GM21576 (cell line): ENCODE results near the gene TRIM41.
"Not testable (repeated sequence)": the region's sequence is repeated elsewhere in the genome, so short reads cannot be mapped to it uniquely, and the experiment has no call there.

Source experiments
- ATAC-seq: cut with Tn5 transposase; IDR thresholded peaks from one replicate; pipeline ENCODE4 v1.9.1; 2021; ENCODE audit warnings: mild to moderate bottlenecking, moderate library complexity; ENCODE audit not compliant: unreplicated experiment

The TRIM41 gene

DNA sequence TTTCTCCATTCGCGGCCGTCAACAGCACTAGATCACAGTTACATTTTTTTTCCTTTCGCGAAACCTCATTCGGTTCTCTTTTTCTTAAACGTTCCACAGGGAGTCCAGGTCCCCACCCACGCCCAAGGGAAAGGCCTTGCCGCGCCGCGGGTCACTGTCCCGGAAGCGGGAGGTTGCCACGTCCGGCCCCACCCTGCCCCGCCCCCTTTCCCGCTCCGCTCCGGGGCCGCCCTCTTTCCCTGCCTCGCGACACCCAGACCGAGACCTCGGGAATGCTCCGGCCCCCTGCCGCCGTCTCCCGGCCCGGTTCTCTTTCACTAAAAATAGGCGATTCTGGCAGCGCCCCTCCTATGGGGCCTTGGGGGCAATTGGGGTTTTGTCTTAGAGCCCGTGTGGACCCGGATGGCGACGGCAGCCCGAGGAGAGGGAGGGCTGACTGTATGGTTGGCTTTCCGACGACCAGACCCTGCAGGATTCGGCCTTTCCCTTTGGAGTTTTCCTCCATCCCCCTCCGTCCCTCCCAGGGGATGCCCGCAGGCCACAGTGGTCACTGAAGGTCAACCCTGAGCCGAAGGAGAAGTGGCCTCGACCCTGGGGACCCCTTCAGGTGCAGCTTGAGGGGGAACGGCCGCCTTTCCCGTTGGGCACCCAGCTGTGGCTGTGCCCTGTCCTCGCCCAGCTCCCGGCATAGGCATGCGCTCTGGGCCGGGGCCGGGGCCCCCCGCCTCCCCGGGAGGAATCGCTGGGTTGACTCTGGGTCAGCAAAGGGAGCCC is 23.4 kb downstream of the TRIM41 start:
- peak; percentile 41 for ATAC-seq

DNA sequence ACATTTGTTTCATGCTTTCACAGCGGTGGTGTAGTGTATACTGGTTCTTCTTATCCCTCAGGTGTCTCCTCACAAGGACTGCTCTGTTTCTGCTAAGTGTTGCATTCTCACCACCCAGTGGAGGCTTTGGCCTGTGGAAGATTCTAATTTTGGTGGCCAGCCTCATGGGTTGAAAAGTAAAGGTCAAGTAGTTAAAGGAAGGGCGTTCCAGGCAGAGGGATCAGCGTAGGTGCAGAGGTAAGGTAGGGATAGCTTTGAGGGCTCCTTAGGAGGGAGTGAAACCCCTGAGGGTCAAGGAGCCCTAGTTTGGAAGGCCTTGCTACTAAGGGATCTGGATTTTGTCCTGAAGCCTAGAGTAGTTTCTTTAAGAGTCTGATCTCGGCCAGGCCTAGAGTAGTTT is 25.2 kb downstream of the TRIM41 start:
- no peak for ATAC-seq

DNA sequence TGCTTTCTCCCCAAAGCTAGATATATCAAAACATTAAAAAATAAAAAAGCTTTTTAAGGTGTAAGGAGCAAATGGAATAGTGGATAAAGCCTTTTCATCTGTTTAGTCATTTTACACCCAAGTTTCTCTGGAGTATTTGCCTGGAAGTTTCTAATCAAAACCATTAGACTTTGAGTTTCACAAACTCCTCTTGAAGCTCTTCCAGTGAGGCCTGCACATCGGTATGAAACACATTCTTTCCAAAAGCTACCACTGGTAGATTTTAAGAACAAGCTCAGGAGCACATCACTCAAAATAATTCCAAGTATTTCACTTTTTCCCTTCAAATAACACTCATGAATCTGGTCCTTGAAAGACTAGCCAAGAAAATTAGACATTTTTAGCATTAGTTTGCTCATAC is 32.2 kb downstream of the TRIM41 start:
- no peak for ATAC-seq

DNA sequence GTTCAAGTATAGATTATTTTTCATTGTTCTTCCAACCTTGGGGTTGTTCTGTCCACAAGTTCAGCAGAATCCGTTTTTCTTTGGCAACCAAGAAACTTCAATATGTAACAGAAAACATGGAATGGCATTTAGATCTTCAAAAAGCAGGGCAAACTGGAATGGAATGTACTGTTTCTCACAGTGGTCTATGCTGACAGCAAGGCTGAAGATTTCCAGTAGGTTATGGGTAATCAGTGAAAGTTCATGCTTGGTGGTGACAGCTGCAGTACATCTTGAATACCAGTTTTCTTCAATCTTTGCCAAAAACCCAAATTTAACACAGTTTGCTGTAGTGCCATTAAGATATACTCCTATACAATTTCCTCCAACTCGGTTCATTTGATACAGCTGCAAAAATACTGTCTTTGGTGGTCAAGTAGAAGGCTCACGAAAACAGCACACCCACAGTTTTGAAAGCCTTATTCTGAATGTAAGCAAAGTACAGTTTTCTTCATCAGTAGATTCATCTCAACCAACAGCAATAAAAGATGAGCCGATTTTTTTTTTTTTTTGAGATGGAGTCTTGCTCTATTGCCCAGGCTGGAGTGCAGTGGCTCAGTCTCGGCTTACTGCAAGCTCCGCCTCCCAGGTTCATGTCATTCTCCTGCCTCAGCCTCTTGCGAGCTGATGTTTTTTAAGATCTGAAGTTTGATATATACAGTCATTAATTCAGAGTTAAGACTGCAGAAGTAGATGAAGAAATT is 32.9 kb downstream of the TRIM41 start:
- no peak for ATAC-seq

DNA sequence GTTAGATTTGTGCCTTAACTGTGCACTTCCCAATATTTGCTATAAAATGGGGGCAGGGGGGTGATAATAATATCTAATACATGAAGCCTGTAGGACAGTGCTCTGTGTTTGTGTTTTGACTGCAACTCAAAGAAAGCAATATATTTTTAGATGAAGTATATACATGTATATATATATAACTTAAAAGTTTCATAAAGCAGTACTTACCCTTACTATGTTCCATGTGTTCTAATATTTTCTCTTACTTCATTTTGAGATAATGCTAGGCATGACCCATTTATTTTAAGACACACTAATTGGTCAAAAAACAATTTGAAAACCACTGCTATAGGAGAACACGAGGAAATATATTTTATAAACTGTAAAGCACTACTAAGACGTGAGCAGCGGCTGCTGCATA is 35.5 kb downstream of the TRIM41 start:
- ATAC-seq: no peak

DNA sequence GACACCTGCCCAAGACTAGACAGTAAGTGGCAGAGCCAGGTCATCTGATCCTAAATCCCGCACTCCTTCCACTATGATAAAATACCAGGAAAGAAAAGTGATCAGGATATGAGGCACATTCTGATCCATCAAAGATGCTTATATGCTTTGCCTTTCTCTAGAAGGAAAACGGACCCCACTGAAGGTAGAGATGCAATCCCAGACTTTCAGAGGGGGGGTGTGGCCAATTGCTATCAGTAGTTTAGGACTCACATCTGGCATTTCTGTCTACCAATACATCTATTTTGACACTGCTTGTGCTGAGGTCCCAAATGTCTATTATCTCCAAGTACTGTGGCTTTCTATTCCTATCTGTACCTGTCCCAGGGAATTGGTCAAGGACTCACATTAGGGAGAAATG is 36.2 kb downstream of the TRIM41 start:
- no peak for ATAC-seq

DNA sequence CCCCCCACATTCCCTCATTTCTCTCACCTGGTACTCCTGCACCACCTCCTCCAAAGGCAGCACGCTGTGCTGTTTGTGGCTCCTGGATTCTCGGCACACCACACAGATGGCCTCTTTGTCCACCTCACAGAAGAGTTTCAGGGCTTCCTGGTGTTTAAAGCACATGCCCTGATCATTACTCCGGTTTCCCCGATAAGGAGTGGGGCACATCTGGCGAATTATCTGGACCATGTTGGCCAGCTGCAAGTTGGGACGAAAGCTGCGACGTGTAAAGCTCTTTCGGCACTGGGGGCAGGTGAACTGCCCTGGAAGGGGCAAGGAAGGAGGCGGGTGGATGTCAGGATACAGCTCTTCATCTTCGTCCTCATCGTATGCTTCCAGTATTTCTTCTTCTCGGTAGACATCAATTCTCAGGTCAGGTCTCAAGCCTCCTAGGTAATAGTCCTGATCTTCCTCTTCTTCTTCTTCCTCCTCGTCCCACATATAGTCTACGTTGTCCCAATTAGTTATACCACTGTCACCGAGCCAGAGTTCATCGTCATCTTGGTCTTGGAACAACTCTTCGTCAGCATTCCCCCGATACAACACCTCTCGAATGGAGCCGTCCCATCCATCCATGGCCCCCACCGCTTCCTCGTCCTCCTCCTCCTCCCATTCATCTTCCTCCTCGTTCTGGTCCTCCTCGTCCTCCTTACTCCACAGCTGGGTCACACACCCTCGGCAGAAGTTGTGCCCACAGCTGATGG is 37.1 kb downstream of the TRIM41 start:
- ATAC-seq: no peak

DNA sequence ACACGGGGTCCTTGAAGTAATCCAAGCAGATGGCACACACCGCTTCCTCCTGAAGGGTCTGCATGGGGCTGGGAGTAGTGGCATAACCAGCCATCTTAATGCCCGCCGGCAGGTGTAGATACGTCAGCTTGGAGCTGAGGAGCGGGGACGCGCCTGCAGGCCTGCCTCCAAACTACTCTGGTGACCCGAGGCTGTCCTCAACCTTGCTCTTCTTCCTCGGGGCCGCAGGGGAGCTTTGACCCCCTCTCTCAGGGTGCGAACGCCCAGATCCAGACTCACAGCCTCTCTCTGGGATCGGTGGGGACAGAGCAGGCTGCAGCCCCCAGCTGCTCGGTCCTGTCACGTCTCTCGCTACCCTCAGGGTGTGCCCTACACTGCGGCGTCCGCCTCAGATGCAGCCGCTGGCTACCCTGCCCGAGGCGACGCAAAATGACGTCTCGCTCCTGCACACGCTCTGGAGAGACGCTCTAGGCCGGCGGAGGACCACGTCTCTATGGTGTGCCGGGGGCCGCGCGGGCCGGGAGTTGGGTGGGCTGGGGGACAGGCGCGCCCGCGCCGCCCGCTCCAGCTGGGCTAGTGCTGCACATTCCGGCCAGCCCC is 37.7 kb downstream of the TRIM41 start, which contains the start of gene TRIM52:
Gene TRIM52, minus strand, starts transcription at position 424 of the 600 bp plus-strand sequence. Its CDS starts 330 bp downstream, at position 94.
- peak; percentile 80 for ATAC-seq

DNA sequence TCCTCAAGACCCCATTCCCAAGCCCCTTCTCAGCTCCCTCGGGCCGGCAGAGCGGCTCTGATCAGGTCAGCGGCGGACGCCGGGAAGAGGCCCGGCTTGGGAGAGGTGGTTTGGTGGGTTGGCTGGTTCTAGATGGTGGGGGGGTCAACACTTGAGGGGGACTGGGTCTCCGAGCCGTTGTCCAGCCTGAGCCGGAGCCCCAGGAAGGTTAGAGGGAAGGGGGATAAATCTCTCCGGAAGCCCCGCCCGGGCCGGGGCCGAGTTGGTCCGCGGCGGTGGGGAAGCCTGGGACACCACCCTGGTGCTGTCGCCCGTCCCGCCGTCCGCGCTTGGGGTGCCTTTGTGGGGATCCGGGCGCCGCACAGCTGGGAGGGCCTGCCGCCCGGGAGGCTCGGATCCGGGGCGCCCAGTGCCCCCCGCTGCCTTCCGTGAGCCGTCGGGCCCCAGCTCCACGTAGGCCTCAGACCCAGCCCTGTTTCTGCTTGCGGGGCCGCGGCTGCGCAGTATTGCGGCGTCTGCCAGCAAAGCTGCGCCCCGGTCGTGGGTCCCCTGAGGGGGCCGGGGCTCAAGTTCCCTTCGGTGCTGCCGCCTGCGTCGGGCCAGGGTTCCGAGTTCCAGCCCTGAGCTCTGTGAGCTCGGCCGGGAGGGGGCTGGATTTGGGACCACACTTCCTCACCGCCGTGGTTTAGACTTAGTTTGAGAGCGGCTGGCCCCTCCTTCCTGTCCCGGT is 38.4 kb downstream of the TRIM41 start:
- peak; percentile 54 for ATAC-seq

DNA sequence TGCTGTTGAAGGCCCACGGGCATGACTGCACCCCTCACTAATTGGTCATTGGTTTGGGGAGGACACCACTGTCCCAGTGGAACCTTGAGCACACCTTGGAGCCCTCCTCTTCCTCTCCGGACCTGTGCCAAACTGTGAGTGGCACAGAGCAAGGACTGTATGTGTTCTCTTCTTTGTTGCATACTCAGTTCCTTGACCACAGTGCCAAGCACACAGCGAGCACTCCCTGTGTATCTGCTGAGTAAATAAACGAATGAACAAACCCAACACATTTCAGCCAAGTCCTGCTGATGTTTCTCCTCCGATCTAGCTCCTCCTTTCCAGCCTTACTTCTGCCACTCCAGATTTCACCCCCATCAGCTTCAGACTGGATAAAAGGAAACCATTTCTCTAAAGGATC is 40.6 kb downstream of the TRIM41 start:
- no peak for ATAC-seq

DNA sequence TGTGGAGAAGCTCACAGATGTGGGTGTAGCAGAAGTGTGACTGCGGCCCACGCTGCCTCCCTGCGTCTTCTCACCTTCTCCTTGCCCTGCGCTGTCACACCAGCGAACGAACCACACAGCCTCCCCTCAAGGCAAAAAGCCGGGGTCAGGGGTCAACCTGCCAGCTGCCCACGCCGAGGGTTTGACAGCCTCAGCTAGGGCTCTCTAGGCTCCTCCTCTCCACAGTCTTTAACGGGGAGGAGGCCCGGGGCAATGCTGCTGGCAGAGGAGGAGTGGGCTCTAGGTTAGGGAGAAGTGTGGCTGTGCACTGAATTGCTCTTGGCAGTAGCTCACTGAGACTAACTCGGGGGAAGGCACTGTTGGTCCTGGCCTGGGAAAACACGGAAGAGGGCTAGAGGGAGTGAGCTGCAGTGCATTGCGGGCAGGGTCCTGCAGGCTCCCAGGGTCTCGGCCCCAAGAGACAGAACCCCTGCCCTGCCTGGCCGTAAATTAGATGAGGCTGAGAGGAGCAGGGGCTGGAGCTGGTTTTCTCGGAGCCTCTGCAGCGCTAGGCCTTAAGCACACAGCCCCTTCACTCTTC is 42.1 kb downstream of the TRIM41 start:
- no peak for ATAC-seq

DNA sequence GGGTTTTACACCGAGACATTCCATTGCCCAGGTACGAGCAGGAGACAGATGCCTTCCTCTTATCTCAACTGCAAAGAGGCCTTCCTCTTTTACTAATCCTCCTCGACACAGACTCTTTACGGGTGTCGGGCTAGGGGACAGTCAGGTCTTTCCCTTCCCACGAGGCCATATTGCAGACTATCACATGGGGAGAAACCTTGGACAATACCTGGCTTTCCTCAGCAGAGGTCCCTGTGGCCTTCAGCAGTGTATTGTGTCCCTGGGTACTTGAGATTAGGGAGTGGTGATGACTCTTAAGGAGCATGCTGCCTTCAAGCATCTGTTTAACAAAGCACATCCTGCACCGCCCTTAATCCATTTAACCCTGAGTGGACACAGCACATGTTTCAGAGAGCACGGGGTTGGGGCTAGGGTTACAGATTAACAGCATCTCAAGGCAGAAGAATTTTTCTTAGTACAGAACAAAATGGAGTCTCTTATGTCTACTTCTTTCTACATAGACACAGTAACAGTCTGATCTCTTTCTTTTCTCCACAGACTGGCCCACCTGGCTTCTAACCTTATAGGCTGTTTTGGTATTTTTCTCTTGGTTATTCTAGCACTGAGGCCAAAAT is 44.3 kb downstream of the TRIM41 start:
- not testable (repeated sequence) for ATAC-seq

DNA sequence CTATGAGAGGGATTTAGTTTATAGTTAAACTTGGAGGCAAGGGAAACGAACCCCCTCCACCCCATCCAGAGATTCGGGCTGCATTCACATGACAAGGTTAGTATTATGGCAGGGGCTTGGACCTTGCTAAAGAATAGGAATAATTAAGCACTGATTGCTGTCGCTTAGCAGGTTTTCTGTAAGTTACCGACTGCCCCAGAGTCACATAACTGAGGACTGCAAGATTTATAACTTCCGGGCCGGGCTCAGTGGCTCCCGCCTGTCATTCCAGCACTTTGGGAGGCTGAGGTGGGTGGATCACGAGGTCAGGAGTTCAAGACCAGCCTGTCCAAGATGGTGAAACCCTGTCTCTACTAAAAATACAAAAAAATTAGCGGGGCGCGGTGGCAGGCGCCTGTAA is 44.8 kb downstream of the TRIM41 start:
- not testable (repeated sequence) for ATAC-seq

DNA sequence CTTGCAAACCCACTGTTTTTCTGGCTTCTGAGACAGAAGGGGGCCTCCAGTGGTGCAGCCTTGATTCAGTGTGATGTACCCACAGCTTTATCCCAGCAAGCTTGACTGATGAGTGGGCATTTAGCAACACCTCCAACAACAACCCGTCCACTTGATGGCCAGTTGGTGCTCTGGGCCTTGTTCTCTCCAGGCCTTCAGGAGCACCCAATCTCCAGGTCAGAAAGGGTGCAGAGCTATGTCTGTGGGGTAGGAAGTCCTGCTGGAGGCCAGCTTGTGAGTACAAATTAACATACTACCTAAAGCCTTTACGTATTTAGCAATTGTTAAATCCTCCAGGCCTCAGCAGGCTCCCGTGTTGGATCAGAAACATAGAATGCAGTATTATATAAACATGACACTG is 48.0 kb downstream of the TRIM41 start:
- no peak for ATAC-seq

DNA sequence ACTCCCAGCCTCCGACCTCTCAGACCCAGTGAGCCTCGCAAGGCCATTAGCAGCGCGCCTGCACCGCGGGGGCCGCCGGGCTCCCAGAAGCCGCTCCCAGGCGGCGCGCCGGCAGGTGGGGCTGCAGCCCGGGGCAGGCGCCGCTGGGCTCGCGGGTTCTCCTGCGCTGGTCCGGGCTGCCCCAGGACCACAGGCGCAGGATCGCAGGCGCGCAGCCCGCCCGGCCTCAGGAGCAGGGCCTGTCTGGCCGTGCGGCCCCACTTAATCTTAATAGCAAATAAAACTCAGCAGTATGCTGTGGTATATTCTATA is 50.3 kb downstream of the TRIM41 start:
- ATAC-seq: not testable (repeated sequence)

DNA sequence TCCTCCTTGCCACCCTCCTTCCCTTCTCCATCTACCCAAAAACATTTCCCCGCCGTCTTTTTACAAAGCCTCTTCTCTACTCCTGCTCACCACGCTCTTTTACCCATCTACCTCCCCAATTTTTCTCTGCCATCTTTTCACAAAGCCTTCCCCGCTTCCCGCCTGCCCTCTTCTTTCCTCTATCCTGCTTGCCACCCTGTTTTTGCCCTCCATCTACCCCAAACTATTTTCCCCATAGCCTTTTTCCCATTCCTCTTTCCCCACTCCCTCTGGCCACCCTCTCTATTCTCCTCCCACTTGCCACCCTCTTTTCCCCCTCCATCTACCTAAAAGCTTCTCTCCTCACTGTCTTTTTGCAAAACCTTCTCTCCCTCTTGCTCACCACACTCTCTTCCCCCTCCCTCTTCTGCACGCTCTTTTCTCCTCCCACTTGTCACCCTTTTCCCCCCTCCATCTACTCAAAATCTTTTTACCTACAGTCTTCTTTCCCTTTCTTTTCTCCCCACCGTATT is 57.2 kb downstream of the TRIM41 start:
- no peak for ATAC-seq

DNA sequence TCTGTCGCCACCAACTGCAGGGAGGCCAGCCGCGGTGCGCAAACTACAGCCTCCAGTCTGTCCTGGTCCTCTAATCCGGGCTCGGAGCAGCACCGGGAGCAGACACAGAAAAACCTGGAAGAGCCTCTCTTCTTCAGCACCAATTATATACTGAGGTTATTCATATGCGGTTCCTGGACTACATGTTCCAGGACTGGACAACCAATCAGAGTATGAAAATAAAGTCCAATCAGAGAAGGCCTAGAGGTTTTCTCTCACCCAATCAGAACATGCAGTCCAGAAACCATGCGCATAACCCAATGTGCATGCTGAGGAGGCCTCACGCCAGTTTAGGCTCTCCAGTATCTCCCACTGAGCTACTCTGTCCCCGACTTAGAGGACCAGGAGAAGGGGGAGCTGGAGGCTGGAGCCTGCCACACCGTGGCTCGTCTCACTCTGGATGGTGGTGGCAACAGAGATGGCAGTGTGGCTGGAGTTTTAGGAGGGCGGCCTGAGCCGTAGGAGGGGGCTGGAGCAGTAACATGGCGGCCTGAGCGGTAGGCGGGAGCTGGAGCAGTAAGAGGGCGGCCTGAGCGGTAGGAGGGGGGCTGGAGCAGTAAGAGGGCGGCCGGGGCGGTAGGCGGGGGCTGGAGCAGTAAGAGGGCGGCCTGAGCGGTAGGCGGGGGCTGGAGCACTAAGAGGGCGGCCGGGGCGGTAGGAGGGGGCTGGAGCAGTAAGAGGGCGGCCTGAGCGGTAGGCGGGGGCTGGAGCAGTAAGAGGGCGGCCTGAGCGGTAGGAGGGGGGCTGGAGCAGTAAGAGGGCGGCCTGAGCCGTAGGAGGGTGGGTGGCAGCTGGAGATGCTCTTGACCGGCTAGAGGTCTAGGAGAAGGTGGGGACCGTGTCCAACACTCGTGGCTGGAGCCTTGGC is 58.2 kb downstream of the TRIM41 start:
- no peak for ATAC-seq

DNA sequence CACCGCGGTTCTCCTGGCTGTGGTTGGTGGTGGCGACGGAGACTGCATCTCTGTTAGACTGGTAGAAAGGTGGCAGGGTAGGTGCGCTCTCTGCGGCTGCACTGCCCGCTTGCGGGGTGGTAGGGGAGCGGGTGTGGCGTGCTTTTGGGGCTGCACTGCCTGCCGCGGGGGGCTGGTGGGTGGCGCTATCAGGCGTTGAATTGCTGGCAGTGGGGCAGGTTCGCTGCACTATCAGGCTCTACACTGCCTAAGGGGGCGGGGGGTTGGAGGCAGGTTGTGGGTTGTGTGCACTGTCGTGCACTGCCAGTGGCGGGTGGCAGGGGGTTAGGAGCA is 58.9 kb downstream of the TRIM41 start:
- ATAC-seq: no peak

DNA sequence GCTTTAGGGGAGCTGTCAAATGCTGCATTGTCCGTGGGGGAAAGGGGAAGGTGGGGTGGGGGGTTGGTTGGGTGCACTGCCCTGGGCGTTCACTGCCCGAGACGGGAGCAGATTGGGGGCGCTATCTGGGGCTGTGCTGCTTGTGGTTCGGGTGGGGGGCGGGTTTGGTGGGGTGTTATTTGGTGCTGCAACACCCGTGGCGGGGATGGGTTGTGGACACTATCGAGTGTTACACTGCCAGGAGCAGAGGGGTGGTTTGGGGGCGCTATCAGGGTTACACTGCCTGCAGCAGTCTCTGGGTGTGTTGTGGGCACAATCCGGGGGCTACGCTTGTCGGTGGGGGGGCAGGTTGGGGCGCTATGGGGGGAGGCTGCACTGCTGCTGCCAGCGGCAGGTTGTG is 59.3 kb downstream of the TRIM41 start:
- not testable (repeated sequence) for ATAC-seq
